Measurements from ENCODE around the gene TECPR2.

The TECPR2 gene

DNA sequence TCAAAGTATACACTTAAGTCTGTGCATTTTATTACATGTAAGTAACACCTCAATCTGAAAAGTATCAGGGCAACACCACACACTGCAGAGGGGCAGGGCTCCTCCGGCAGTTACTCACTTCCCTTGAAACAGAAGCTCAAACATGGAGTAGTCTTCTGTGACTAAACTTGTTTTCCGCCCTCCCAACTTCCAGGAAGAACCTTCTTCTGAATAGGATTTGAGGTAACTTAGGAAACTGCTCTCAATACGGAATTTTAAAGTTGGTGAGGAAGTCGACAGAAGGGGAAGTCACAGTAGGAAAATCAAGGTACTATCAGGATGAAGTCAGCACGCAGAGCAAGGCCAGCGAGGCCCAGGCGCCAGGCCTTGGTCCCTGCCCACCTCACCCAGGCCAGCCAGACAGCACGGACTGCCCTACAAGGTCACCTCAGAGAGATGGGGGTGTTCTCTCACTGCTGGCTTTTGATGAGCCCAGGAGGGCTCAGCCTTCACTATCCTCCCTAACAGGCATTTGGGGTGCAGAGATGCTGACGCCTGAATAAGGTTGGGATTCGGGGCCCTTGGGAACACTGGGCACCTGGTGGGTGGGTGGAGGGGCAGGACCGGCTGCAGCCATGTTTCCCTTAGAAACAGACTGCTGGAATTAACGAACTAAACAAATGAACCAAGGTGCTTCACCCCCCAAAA lies 141.0 kb downstream of the TECPR2 start:
- TF ChIP-seq ZNF8 (CRISPR knock-in tag; IDR thresholded peaks at IDR 0.05), result no peak
- TF ChIP-seq GLIS3 (CRISPR knock-in tag; IDR thresholded peaks at IDR 0.05), result no peak
- TF ChIP-seq TOX (CRISPR knock-in tag; IDR thresholded peaks at IDR 0.05; ENCODE audit: borderline replicate concordance), result no peak
- TF ChIP-seq, protein P1, sequence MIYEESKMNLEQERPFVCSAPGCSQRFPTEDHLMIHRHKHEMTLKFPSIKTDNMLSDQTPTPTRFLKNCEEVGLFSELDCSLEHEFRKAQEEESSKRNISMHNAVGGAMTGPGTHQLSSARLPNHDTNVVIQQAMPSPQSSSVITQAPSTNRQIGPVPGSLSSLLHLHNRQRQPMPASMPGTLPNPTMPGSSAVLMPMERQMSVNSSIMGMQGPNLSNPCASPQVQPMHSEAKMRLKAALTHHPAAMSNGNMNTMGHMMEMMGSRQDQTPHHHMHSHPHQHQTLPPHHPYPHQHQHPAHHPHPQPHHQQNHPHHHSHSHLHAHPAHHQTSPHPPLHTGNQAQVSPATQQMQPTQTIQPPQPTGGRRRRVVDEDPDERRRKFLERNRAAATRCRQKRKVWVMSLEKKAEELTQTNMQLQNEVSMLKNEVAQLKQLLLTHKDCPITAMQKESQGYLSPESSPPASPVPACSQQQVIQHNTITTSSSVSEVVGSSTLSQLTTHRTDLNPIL (CRISPR knock-in tag; IDR thresholded peaks at IDR 0.05; ENCODE audit: low read depth), result no peak
- TF ChIP-seq OSR1 (CRISPR knock-in tag; IDR thresholded peaks at IDR 0.05), result no peak
- no peak for TF ChIP-seq ZFP30 (CRISPR knock-in tag; IDR thresholded peaks at IDR 0.05)
- no peak for TF ChIP-seq CSDC2 (CRISPR knock-in tag; IDR thresholded peaks at IDR 0.05)
- TF ChIP-seq TCF4 (CRISPR knock-in tag; IDR thresholded peaks at IDR 0.05; ENCODE audit: borderline replicate concordance), result no peak
- TF ChIP-seq ZNF70 (CRISPR knock-in tag; IDR thresholded peaks at IDR 0.05), result no peak
- no peak for TF ChIP-seq ZC3H10 (CRISPR knock-in tag; IDR thresholded peaks at IDR 0.05)
- TF ChIP-seq ZFP3 (CRISPR knock-in tag; IDR thresholded peaks at IDR 0.05), result no peak
- TF ChIP-seq, protein P2, sequence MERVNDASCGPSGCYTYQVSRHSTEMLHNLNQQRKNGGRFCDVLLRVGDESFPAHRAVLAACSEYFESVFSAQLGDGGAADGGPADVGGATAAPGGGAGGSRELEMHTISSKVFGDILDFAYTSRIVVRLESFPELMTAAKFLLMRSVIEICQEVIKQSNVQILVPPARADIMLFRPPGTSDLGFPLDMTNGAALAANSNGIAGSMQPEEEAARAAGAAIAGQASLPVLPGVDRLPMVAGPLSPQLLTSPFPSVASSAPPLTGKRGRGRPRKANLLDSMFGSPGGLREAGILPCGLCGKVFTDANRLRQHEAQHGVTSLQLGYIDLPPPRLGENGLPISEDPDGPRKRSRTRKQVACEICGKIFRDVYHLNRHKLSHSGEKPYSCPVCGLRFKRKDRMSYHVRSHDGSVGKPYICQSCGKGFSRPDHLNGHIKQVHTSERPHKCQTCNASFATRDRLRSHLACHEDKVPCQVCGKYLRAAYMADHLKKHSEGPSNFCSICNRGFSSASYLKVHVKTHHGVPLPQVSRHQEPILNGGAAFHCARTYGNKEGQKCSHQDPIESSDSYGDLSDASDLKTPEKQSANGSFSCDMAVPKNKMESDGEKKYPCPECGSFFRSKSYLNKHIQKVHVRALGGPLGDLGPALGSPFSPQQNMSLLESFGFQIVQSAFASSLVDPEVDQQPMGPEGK (CRISPR knock-in tag; IDR thresholded peaks at IDR 0.05; ENCODE audit: borderline replicate concordance), result no peak
- no peak for TF ChIP-seq RARB (CRISPR knock-in tag; IDR thresholded peaks at IDR 0.05)
- ATAC-seq, result no peak

DNA sequence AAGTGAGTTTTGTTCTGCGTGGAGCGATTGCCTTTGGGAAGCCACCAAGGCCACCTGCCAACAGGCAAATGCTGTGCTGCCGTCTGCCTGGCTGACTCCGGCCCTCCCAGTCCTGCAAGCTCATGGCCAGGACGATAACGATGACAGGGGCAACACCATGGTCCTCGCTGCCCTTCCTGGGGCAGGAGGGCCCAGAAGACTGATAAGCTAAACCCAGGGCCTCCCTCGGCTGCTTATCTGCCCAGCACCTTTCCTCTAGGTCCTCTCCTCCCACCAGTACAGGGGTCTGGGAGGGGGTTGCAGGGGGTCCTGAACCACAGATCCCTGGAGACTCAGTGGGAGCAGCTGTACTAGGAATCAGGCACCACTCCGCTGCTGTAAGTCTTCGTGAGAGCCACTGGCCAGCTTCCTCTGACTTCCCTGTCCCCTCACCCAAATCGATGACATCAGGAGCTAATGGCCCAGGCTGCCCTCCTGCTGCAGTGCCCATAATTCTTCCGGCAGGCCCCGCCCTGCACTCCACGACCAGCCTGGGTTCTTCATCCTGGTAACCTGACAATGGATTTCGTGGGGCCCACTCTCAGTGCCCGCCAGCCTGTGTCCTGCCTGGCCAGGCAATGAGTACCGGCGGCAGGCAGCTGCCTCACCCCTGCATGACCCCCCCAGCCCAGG lies 141.7 kb downstream of the TECPR2 start:
- ATAC-seq, result no peak
- no peak for TF ChIP-seq ZNF8 (CRISPR knock-in tag; IDR thresholded peaks at IDR 0.05)
- TF ChIP-seq, protein P3, sequence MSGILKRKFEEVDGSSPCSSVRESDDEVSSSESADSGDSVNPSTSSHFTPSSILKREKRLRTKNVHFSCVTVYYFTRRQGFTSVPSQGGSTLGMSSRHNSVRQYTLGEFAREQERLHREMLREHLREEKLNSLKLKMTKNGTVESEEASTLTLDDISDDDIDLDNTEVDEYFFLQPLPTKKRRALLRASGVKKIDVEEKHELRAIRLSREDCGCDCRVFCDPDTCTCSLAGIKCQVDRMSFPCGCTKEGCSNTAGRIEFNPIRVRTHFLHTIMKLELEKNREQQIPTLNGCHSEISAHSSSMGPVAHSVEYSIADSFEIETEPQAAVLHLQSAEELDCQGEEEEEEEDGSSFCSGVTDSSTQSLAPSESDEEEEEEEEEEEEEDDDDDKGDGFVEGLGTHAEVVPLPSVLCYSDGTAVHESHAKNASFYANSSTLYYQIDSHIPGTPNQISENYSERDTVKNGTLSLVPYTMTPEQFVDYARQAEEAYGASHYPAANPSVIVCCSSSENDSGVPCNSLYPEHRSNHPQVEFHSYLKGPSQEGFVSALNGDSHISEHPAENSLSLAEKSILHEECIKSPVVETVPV (CRISPR knock-in tag; IDR thresholded peaks at IDR 0.05), result no peak
- TF ChIP-seq RARB (CRISPR knock-in tag; IDR thresholded peaks at IDR 0.05), result no peak
- no peak for TF ChIP-seq ZNF70 (CRISPR knock-in tag; IDR thresholded peaks at IDR 0.05)

DNA sequence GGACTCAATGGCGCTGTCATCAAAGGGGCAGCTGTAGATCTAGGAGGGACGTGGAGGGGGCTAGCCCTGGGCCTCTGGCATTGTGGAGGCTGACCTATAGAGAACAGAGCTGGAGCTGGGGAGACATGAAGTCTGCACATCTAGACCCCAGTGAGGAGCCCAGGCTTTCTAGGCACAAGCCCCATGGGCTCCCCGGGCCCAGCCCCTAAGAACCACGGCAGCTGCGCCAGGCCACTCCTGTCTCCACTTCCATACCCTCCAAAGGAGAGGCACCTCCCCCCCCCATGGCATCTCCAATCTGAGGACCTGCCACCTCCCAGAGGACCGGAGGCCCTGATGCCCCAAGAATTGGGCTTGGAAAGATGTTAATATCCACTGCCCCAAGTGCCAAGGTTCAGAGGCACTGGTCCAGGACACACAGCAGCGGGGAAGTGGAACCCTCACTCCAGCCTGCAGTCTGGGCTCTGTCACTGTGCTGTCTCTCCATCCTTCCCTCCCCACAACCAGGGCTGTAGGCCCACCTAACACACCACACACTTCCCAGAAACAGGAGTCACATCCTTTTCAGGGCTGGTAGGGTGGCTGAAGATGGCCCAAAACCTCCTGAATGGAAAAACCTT lies 142.4 kb downstream of the TECPR2 start:
- no peak for TF ChIP-seq TOX (CRISPR knock-in tag; IDR thresholded peaks at IDR 0.05; ENCODE audit: borderline replicate concordance)
- no peak for TF ChIP-seq ZNF565 (CRISPR knock-in tag; conservative IDR thresholded peaks at IDR 0.05; ENCODE audit: low read depth)
- no peak for TF ChIP-seq OSR1 (CRISPR knock-in tag; IDR thresholded peaks at IDR 0.05)
- TF ChIP-seq RARB (CRISPR knock-in tag; IDR thresholded peaks at IDR 0.05), result no peak
- TF ChIP-seq, protein P4, sequence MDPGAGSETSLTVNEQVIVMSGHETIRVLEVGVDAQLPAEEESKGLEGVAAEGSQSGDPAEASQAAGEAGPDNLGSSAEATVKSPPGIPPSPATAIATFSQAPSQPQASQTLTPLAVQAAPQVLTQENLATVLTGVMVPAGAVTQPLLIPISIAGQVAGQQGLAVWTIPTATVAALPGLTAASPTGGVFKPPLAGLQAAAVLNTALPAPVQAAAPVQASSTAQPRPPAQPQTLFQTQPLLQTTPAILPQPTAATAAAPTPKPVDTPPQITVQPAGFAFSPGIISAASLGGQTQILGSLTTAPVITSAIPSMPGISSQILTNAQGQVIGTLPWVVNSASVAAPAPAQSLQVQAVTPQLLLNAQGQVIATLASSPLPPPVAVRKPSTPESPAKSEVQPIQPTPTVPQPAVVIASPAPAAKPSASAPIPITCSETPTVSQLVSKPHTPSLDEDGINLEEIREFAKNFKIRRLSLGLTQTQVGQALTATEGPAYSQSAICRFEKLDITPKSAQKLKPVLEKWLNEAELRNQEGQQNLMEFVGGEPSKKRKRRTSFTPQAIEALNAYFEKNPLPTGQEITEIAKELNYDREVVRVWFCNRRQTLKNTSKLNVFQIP (CRISPR knock-in tag; IDR thresholded peaks at IDR 0.05; ENCODE audit: borderline replicate concordance, low read depth), result no peak
- TF ChIP-seq ZFP3 (CRISPR knock-in tag; IDR thresholded peaks at IDR 0.05), result no peak
- no peak for TF ChIP-seq ZNF8 (CRISPR knock-in tag; IDR thresholded peaks at IDR 0.05)
- TF ChIP-seq, protein P5, sequence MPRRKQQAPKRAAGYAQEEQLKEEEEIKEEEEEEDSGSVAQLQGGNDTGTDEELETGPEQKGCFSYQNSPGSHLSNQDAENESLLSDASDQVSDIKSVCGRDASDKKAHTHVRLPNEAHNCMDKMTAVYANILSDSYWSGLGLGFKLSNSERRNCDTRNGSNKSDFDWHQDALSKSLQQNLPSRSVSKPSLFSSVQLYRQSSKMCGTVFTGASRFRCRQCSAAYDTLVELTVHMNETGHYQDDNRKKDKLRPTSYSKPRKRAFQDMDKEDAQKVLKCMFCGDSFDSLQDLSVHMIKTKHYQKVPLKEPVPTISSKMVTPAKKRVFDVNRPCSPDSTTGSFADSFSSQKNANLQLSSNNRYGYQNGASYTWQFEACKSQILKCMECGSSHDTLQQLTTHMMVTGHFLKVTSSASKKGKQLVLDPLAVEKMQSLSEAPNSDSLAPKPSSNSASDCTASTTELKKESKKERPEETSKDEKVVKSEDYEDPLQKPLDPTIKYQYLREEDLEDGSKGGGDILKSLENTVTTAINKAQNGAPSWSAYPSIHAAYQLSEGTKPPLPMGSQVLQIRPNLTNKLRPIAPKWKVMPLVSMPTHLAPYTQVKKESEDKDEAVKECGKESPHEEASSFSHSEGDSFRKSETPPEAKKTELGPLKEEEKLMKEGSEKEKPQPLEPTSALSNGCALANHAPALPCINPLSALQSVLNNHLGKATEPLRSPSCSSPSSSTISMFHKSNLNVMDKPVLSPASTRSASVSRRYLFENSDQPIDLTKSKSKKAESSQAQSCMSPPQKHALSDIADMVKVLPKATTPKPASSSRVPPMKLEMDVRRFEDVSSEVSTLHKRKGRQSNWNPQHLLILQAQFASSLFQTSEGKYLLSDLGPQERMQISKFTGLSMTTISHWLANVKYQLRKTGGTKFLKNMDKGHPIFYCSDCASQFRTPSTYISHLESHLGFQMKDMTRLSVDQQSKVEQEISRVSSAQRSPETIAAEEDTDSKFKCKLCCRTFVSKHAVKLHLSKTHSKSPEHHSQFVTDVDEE (CRISPR knock-in tag; IDR thresholded peaks at IDR 0.05), result no peak
- no peak for TF ChIP-seq ZFP30 (CRISPR knock-in tag; IDR thresholded peaks at IDR 0.05)
- TF ChIP-seq, protein P2 (CRISPR knock-in tag; IDR thresholded peaks at IDR 0.05; ENCODE audit: borderline replicate concordance), result no peak
- no peak for TF ChIP-seq CSDC2 (CRISPR knock-in tag; IDR thresholded peaks at IDR 0.05)
- TF ChIP-seq TCF4 (CRISPR knock-in tag; IDR thresholded peaks at IDR 0.05; ENCODE audit: borderline replicate concordance), result no peak
- no peak for ATAC-seq

Data from SK-N-SH treated with all-trans-retinoic acid at 6 μM for 48 hours (cell line).